NCI-H1092 (cell line): ENCODE results near the gene NTF4.

Experiments
- DNase-seq: peaks from one replicate; lab custom pipeline; 2025; lab: John Stamatoyannopoulos, UW

The NTF4 gene

DNA sequence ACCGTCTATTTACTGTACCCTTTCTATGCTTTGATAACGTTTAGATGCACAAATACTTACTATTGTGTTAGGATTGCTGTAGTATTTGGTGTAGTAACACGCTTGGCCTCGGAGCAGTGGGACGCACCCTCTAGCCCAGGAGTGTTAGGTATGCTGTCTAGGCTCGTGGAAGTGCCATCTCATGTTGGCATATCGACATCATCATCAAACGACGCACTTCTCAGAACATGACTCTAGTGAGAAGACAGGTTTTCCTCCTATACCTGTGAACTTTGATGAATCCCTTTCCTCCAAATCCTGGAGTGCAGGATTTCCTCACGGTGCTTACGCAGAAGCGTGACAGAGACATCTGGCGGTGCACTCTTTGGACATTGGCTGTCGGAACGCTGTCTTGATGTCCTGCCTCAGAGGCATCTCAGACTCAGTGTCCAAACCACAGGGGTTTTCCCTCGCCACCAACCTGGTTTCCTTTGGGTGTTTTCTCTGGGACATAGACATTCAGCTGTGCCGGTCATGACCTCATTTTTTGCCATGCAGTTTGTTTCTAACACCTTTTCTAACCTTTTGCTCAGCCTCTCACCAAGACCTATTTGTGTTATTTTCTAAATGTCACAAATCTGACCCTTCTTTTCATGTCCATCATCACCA lies 26.9 kb upstream of the NTF4 start:
- no peak for DNase-seq

DNA sequence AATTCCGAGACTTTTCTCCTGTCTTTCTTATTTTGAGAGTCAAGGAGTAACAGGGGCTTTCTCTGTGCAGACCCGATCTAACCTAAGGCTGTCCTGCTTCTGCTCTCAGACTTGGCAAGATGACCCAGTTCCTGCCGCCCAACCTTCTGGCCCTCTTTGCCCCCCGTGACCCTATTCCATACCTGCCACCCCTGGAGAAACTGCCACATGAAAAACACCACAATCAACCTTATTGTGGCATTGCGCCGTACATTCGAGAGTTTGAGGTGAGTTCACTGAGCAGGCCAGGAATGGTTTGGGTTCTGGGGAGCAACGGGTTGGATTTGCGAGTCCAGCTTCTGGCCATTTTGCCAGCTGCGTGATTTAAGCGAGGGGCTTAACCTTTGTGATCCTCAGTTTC lies 21.7 kb upstream of the NTF4 start:
- no peak for DNase-seq

DNA sequence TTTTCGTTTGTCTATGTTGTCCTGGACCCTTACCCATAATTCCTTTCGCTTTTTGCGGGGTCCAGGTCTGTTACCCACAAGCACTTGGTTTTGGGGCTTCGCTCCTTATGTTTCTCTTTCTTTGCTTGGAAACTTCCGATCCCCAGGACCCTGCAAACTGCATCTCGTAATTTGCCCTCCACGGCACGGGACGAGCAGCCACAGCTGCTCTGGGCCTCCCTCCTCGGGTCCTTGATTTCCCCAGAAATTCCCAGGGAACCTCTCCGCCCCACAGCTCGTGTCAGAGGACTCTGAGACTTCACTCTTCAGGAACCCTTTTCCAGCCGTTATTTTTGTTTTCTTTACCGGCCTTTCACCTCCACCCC lies 21.2 kb upstream of the NTF4 start:
- DNase-seq = no peak

DNA sequence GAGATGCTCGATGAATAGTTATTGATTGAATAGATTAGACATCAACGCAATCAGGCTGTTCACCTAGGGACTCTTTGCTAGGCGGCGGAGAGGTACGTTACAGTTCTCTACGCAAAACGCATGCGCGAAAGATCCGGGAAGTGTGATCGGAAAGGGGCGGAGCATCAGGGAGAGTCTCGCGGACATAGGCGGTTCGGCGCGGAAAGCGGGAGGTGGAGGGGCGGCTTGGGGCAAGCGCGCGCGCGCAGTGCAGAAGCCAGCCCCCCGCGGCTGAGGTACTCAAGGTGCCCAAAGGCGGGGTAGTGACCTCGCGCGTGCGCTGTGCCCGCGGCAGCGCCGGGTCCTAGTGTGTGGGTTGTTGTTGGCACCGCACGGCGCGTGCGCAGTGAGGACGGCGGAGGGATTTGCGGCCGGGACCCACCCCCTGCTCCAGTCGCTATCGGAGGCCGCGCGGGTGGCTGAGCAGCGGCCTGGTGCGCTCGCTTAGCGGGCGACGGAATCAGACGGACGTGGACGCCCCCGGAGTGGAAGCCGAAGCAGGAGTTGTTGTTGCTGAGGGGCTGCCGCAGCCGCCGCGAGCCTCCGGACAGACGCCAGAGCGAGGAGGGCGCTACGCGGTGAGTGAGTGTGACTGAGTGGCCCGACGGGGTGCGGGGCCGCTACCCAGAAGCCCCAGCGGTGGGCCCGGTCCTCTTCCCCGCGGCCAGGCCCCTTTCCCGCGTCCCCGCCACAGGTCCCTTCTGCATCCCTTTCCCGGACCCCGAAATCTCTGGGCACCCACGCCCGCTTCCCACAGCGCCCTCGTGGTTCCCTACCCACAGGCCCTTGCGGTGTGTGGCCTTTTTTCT lies 20.6 kb upstream of the NTF4 start, which contains the start of gene SNRNP70:
Gene SNRNP70, plus strand, starts transcription at position 432 of the 848 bp plus-strand sequence. CDS start 964 bp downstream, outside the sequence.
- peak; percentile 97 for DNase-seq

DNA sequence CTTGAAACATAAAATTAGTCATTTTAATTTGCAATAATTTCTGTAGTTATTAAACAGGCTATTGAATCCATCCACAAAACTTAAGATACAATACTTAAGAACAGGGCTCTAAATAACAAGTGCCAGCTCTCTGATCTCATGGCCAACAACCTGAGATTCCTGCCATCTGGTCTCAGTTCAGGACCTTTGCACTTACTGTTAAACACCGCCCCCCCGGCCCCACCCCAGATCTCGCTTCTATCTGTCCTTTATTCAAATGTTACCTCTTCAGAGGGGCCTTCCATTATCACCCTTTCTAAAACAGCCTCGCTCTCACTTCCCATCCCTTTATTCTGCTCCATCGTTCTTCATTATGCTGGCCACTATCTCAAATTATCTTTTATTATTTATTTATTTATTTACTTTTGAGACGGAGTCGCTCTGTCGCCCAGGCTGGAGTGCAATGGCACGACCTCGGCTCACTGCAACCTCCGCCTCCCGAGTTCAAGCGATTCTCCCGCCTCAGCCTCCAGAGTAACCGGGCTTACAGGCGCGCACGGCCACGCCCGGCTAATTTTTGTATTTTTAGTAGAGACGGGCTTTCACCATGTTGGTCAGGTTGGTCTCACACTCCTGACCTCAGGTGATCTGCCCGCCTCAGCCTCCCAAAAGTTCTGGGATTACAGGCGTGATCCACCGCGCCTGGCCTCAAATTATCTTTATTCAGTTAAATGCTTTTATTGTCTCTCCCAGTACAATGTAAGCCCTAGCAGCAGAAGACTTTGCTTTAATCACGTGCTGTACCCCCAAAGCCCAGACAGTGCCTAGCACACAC lies 19.8 kb upstream of the NTF4 start:
- DNase-seq = no peak

DNA sequence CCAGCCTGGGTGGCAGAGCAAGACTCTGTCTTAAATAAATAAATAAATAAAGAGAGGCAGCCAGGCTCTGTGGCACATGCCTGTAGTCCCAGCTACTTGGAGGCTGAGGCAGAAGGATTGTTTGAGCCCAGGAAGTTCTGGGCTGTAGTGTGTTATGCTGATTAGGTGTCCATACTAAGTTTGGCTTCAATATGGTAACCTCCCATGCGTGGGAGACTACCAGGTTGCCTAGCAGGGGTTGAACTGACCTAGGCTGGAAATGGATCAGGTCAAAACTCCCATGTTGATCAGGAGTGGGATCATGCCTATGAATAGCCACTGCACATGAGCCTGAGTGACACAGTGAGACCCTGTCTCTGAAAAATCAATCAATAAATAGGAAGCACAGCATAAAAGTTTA lies 16.7 kb upstream of the NTF4 start:
- no peak for DNase-seq

DNA sequence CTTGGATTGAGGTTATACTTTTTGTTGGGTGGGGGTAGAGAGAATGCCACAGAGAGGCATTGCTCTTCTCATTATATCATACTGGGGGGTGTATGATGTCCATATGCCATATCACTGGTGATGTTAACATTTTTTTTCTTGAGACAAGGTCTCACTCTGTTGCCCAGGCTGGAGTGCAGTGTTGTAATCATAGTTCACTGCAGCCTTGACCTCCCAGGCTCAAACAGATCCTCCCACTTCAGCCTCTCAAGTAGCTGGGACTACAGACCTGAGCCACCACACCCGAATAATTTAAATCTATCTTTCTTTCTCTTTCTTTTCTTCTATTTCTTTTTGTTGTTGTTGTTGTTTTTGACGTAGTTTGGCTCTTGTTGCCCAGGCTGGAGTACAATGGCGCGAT lies 15.8 kb upstream of the NTF4 start:
- no peak for DNase-seq

DNA sequence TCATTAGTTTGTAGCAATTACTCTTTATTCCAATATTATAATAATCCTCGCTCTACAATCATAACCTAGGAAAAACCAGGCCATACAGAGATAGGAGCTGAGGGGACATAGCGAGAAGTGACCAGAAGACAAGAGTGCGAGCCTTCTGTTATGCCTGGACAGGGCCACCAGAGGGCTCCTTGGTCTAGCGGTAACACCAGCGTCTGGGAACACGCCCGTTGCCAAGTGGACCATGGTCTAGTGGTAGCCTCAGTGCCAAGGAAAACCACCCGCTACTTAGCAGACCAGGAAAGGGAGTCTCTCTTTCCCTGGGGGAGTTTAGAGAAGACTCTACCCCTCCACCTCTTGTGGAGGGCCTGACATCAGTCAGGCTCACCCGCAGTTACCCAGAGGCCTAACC lies 10.3 kb upstream of the NTF4 start:
- DNase-seq = peak; percentile 20

DNA sequence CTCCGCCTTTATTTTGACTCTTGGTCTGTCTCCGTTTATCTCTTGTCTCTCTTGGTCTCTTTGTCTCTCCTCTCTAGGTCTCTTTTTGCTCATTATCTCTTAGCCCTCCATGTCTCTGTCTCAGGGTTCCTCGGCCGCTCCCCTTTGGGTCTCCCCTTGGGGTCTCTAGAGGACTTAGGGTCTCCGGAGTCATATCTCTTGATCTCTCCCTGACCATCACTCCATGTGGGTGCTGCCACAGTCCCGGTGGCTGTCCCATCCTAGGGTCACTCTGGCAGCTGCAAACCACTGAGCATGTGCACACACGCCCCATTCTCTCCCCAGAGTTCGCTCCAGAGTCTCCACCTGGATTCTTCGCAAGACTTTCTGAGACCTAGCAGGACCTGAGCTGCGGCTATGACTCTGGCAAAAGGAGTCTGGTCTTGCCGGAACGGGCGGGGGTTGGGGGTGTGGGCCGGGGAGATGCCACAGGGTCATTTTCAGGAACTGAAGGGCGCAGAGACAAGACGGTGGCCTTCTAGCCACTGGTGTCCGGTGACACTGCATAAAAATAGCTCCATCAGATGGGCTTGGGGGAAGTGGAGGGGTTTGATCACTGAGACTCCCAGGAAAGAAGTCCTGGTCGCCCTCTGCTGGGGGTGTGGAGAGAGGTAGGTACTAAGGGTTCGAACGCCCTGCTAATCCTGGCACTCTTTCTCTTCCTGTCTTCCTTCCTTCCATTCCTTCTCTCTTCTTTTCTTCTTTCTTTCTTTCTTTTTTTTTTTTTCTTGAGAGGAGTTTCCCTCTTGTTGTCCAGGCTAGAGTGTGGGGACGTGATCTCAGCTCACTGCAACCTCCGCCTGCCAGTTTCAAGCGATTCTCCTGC lies 9.1 kb upstream of the NTF4 start:
- no peak for DNase-seq

DNA sequence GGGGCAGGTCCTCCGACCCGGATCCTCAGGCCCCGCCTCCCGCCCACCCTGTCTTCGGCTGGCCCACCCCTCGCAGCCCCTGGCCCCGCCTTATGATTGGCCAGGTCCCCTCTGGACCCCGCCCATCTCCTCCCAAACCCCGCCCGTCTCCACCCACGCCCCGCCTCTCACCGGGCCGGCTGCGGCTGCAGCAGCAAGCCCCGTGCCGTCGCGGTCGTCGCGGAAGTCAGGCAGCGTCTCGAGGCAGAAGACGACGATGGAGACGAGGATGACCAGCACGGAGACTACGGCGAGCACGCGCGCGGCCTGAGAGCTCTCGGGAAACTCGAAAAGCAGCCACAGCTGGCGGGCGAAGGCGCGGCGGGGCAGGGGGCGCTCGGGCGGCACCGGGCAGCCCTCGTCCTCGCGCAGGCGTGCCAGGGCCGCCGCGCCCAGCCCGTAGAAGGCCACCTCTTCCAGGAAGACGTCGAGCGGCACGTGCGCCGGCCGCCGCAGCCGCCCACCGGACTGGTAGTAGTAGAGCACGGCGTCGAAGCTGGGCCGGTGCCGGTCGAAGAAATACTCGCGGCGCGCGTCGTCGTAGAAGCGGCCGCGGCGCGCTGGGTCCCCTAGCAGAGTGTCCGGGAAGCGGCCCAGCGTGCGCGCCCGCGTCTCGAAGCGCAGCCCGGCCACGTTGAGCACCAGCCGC lies 7.4 kb upstream of the NTF4 start:
- no peak for DNase-seq

DNA sequence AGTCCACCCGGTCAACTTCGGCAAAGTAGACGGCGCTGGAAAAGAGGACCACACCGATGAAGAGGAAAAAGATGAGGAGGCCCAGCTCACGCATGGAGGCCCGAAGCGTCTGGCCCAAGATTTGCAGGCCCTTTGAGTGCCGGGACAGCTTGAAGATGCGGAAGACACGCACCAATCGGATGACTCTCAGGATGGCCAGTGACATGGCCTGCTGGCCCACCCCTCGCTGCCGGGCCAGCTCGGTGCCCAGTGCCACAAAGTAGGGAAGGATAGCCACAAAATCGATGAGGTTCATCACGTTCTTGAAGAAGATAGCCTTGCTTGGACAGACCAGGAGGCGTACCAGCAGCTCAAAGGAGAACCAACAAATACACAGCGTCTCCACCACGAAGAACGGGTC lies 5.8 kb upstream of the NTF4 start:
- DNase-seq = no peak

DNA sequence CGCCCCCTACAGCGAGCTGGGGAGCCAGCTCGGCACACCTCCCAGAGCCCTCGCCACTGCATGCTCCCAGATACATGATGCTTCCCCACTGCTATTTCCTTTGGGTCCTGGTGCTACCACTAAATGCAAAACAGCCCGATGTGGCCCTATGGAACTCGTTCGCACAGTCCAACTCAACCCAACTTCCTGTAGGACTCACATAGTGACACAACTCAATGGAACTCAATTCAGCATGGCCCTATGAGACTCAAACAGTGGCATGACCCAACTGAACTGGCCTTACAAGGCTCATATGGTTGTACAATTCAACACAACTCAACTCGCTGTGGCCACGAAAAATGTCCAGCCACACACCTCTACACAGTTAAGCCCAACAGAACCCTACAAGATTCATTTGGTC lies 4.4 kb upstream of the NTF4 start:
- DNase-seq = no peak

DNA sequence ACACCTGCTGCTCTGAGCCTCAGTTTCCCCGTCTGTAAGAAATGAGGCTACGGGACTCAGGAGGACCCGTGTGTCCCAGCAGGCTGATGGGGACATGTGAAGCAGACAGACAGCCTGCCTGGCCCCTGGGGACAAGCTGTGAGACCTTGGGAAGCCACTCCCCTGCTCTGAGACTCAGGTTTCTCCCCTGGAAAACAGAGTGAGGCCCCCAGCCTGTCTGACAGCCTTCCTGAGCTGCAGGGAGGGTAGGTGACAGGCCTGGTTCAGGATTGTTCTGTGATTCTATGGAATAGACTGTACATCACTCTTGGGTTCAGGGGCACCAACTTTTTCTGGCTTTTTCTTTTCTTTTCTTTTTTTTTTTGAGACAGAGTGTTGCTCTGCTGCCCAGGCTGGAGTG lies 2.9 kb upstream of the NTF4 start:
- no peak for DNase-seq

DNA sequence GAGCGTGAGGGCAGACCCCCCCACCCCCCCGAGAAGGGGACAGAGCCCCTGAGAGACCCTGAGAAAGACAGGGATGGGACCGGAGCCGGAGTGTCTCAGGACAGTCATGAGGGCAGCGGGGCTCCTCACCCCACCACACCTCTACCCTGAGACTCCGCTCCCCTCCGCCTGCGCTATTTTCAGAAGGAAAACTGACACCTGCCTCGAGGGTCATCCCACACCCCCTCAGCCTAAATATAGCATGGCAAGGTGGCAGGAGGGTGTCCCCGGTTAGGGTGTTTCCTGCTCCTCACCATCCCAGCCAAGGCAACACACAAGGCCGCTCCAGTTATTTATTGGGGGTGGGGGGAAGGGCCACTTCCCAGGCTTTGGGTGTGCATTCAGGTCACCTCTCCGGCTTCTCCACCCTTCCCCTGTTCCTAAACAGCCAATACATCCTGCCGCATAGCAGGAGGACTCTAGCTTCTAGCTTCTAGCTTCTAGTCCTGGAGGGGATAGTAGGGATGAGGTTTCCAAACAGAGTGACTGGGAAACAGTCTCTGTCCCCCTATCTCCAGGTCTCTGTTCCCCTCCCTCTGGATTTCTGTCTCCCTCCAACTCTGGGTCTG lies 1.4 kb upstream of the NTF4 start:
- no peak for DNase-seq

DNA sequence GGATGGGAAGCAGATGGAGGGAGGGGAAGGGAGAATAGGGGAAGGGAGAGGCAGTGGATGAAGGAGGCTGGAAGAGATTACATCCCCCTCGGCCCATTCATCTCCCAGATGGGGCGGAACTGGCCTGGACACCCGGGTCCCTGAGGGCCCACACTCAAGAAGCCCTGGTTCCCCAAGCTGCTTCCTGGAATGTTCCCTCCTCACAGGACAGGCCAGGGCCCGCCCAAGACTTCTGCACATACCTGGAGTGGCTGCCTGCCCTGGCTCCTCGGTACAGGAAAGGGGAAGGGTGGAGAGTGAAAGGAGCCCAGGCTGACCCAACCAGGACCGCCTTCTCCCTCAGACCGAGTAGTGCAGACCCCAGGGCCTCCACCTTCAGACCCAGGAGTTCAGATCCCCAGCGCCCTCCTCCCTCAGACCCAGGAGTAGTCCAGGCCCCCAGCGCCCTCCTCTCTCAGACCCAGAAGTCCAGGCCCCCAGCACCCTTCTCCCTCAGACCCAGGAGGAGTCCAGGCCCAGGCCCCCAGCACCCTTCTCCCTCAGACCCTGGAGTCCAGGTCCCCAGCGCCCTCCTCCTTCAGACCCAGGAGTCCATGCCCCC lies 489 bp downstream of the NTF4 start:
- DNase-seq = no peak

DNA sequence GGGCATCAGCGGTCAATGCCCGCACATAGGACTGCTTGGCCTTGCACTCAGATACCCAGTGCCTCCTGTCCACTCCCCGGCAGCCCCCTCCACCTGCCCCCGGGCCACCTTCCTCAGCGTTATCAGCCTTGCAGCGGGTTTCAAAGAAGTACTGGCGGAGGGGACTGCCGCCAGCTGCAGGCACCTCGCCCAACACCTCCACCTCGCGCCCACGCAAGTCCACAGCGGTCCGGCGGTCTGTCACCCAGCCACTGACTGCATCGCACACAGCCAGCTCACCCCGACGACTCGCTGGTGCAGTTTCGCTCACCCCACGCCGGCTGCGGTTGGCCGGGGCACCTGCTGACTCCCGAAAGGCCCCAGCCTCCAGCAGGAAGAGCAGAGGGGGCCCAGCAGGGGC lies 3.2 kb downstream of the NTF4 start:
- DNase-seq = no peak

DNA sequence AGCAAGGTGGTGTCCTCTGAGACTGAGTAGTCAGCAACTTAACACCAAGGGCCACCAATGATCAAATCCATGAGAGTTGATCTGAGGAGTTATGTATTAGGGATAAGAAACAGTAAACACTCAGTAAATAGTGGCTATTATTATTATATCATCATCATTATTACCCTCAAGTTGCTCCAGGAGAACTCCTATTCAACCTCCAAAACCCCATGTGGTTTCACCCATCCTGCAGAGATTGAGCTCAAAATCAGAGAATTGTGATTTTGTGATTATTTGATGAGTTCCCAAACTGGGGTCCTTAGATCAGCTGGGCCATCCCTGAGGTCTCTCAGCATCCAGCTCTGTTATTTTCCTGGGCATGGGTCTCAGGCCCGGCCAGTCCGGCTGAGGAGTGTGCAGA lies 3.6 kb downstream of the NTF4 start:
- no peak for DNase-seq

DNA sequence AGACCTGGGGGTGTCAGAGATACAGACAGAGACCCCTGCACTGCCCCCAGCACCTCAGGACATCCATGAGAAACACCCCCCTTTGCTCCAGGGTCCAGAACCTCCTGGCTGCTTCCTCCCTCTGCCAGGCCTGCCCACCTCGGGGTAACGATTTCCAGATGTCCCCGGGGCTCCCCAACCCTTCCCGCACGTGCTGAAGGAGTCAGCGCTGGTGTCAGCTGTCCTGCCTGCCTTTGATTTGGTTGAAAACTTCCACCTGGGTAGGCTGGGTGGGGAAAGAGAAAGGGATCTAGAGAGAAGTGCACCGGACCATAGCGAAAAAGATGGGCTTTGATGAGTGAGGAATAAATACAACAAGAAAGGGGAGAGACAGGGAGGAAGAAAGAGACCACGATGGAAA lies 5.6 kb downstream of the NTF4 start:
- DNase-seq = no peak

DNA sequence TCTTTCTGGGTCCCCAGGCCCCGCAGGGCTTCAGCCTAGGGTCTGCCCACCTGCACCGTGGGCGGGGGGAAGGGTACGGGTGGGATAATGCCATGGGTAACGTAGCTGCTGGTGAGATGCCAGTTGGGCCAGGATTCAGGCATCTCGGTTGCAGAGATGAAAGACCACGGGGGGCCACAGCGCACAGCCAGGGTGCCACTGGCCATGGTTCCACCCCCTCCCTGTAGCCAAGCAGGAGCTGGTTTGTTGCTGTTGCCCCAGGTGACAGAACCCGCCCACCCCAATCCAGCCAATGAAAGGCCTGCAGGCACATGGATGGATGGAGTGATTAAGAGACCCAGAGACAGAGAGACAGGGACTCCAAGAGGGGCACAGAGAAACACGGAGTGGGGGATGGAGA lies 6.1 kb downstream of the NTF4 start:
- DNase-seq = no peak

DNA sequence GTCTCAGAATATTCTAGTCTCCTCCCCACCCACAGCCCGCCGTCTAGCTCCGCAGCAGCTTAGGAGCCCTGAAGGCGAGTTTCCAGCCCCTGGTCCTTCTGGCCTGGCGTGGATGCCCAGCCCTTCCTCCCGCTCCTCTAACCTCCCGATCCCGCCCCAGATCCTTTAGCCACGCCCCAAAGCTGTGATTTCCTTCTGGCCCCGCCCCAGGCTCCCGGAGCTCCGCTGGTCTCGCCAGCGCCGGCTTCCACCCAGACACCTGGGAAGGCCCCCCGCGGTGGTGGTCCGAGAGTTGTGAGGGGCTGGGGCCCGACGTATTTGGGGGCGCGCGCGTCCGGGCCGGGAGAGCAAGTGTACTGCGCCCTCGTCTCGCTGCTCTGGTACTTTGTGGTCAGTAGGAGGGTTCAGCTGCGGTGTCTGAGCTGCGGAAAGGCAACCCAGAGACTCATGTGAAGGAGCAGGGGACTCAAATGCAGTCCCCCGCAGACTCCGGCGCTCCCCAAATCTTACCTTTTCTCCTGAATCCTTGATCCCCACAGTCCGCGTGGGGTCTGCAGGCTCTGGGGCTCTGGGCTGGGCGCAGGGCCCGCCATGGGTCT lies 6.9 kb downstream of the NTF4 start, which contains the start of gene CGB7:
Gene CGB7, minus strand, starts transcription at position 114 of the 599 bp plus-strand sequence. CDS start 2,374 bp downstream, outside the sequence.
- no peak for DNase-seq
